GM13977 (cell line): ENCODE results near the gene TBC1D16.
"Not testable (repeated sequence)": the region's sequence is repeated elsewhere in the genome, so short reads cannot be mapped to it uniquely, and the experiment has no call there.

Source experiments
- DNase-seq: peaks from one replicate; pipeline ENCODE4 v3.0.0; 2012; ENCODE audit warnings: low spot score
- in situ Hi-C: fragments of 300-500 bp; cut with MboI; formaldehyde crosslinking; loops from one replicate; pipeline ENCODE4 v1.12.0; 2022; ENCODE audit warnings: low sequenced_read_pairs, low pct_unique_long_range_greater_than_20kb, mixed read lengths, inconsistent platforms; ENCODE audit not compliant: unreplicated experiment
- TF ChIP-seq, protein P1 (sequence below): IDR thresholded peaks from 2 replicates; pipeline ENCODE4 v1.5.1; 2012; ENCODE audit warnings: mild to moderate bottlenecking, control low read depth; ENCODE audit not compliant: insufficient read depth; ENCODE audit errors: extremely low read depth, missing control alignments

Gene TBC1D16

GRCh38 chr17:79897243-79898063 lies 138.2 kb downstream of the TBC1D16 start:
- TF ChIP-seq, protein P1, sequence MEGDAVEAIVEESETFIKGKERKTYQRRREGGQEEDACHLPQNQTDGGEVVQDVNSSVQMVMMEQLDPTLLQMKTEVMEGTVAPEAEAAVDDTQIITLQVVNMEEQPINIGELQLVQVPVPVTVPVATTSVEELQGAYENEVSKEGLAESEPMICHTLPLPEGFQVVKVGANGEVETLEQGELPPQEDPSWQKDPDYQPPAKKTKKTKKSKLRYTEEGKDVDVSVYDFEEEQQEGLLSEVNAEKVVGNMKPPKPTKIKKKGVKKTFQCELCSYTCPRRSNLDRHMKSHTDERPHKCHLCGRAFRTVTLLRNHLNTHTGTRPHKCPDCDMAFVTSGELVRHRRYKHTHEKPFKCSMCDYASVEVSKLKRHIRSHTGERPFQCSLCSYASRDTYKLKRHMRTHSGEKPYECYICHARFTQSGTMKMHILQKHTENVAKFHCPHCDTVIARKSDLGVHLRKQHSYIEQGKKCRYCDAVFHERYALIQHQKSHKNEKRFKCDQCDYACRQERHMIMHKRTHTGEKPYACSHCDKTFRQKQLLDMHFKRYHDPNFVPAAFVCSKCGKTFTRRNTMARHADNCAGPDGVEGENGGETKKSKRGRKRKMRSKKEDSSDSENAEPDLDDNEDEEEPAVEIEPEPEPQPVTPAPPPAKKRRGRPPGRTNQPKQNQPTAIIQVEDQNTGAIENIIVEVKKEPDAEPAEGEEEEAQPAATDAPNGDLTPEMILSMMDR = no peak
- in situ Hi-C loops = loop anchor here (10.0 kb wide), 1 partner anchor 47 kb away; no protein-coding TSS in a partner anchor
- DNase-seq = no peak

- not testable (repeated sequence) for DNase-seq
- in situ Hi-C loops = loop anchor here (10.0 kb wide), 1 partner anchor 51 kb away; no protein-coding TSS in a partner anchor
These were observed 142.2 kb downstream of the TBC1D16 start for GRCh38 chr17:79893457-79893856.

- TF ChIP-seq, protein P1 = no peak
- in situ Hi-C loops = loop anchor here (10.0 kb wide), 1 partner anchor 52 kb away; no protein-coding TSS in a partner anchor
- no peak for DNase-seq
These were observed 143.0 kb downstream of the TBC1D16 start for GRCh38 chr17:79892457-79893241.

DNA sequence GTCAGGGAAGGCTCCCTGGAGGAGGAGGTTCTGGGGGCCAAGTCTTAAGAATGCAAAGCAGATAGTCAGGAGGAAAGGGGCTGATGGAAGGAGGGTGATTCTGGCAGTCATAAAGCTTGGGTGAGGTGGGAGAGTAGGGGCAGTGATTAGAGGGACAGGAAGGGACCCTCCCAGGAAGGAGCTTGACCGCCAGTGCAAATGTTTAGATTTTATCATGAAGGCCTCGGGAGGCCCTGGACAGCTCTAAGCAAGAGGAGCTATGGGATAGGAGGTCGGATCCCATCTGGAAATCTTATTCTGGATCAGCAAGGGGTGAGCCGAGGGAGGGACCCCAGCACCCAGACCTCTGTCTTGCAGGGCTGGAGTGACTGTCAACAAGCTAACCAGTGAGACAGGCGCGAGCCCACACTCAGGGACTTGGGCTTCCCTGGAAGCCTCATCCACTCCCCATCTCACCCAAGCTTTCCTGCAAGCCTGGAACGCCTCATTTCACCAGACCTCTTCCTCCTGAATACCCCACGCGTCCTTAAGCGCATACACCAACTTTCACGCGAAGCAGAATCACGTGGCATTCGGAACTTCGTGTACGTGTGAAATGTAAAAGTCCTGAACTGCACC lies 144.4 kb downstream of the TBC1D16 start:
- TF ChIP-seq, protein P1 = no peak
- DNase-seq = no peak
- in situ Hi-C loops = loop anchor here (10.0 kb wide), 1 partner anchor 54 kb away; no protein-coding TSS in a partner anchor

DNA sequence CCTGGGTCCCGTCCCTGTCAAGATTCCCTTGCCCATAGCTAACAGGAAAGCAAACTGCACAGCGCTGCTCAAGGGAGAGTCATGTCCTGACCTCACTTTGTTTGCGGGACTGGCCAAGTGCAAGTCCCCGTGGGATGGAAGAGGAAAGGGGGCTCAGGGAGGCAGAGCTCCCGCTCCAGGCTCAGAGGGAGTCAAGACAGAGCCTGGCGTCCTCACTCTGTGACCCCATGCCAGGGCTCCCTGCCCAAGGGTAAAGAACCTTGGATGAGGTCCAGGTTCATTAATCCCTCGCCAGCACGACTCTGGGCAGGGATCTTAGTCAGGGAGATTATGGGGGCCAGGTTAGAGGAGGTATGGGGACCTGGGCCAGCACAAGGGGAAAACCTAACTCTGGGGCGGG lies 145.0 kb downstream of the TBC1D16 start:
- TF ChIP-seq, protein P1 = no peak
- in situ Hi-C loops = loop anchor here (10.0 kb wide), 1 partner anchor 54 kb away; no protein-coding TSS in a partner anchor
- DNase-seq = no peak

DNA sequence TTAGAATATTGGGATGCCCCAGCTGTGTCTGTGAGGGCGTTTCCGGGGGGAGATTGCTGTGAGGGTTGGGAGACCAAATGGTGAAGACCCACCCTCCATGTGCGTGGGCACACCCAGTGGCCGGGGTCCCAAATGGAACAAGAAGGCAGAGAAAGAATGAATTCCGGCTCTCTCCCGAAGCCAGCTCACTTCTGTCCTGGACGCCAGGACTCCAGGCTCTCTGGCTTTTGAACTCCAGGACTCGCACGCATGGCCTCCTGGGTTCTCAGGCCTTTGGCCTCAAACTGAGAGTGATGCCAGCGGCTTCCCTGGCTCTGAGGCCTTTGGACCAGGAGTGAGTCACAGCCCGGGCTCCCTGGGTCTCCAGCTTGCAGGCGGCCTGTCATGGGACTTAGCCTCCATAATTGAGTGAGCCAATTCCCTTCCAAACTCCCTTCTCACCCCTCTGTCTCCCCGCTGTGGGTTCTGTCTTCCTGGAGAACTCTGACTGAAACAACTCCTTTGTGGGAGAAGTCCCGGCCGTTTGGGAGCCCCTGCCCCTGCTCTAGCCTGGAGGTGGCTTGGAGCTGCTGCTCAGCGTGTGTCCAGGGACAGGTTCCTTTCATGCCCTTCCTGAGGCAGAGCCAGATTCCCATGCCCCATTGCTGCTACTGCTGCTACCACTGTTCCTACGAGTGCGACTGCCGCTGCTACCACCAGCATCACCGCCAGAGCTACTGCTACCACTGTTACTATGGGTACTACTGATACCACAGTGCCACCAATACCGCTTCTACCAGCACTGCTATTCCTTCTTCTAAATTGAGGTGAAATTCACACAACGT lies 146.6 kb downstream of the TBC1D16 start:
- TF ChIP-seq, protein P1 = no peak
- in situ Hi-C loops = no loop called here
- DNase-seq = no peak
